Psoas muscle (tissue), 8 donors: ENCODE data around the gene SCARB1. TPM values are rescaled to one million over a fixed set of nuclear protein-coding genes. Genes with fewer than 3 reads are reported as not detected.

Experiments used
- ATAC-seq, 4 donors: fragments of 200-7000 bp; cut with Tn5 transposase; one replicate each; pipeline ENCODE4 v1.9.1; 2020; ENCODE audit warnings: moderate library complexity in 3 of 4, mild to moderate bottlenecking in 2 of 4
- DNase-seq, 2 donors: peaks; one replicate each; pipeline ENCODE4 v3.0.0-alpha.2; 2020
- H3K27ac ChIP-seq: fragments of 200-600 bp; one replicate; pipeline ENCODE4 v1.8.0; 2022
- H3K27me3 ChIP-seq, 3 donors: fragments of 200-600 bp in 1 of 3; one replicate each; pipeline versions ENCODE4 v1.6.1 to v1.8.0; 2013 to 2022; ENCODE audit warnings: low read length in 2 of 3, mild to moderate bottlenecking in 2 of 3, moderate library complexity in 1 of 3; ENCODE audit not compliant: insufficient read depth in 3 of 3
- H3K36me3 ChIP-seq, 2 donors: fragments of 200-600 bp in 1 of 2; one replicate each; pipeline versions ENCODE4 v1.6.1 to v1.8.0; 2013 to 2022; ENCODE audit warnings: low read depth in 1 of 2, mild to moderate bottlenecking in 1 of 2, moderate library complexity in 1 of 2; ENCODE audit not compliant: insufficient read depth in 1 of 2
- H3K4me1 ChIP-seq: fragments of 200-600 bp; one replicate; pipeline ENCODE4 v1.8.0; 2022
- H3K4me3 ChIP-seq: fragments of 200-600 bp; one replicate; pipeline ENCODE4 v1.8.0; 2022; ENCODE audit warnings: mild to moderate bottlenecking
- H3K9me3 ChIP-seq: fragments of 200-600 bp; one replicate; pipeline ENCODE4 v1.8.0; 2022
- WGBS, 3 donors: extraction: QIAGEN DNeasy Blood & Tissue Kit; methylation state at CpG; one replicate each; pipeline versions ENCODE4 v1.1.6 to v1.1.7; 2013; 5-methylcytosine and 5-hydroxymethylcytosine counted together
- intact Hi-C, 2 donors: fragments of 100-400 bp; cut with DNase I; formaldehyde crosslinking; loops; one replicate each; pipeline versions ENCODE4 v1.11.0 to v1.14.2; 2022
- polyA plus RNA-seq, 3 donors: library from polyadenylated mRNA; stranded (reverse); fragments of 200-250 nt; gene quantifications; one replicate each; pipeline ENCODE4 v1.2.3, GENCODE V29; 2013
- total RNA-seq, 4 donors: library from RNA; stranded (reverse); fragmentation: NEBNext Ultra II Directional in 2 of 4; extraction: Animal tissue kit (Norgen Biotek cat#: 25700) in 2 of 4; gene quantifications; one replicate each; pipeline versions ENCODE4 v1.2.1 to v1.2.4, GENCODE V29; 2021 to 2023
- TF ChIP-seq, protein P1 (sequence below): fragments of 200-600 bp; IDR thresholded peaks from one replicate; pipeline ENCODE4 v1.8.0; 2022; ENCODE audit warnings: antibody characterized with exemption
- donor health status: healthy with polysubstance abuse.
- donor health status: DM: no; HTN: no; CAD: no; lungs with moderate emphysema.
- donor health status: Bipolar disorder and iron deficiency.
- donor health status: healthy.
- donor health status: DM: yes; HTN: yes; CAD: no.
- donor health status: DM: no; HTN: no; CAD: no.
- donor health status: DM: no; HTN: no; CAD: no.
- donor health status: DM: yes; HTN: yes; CAD: no.

SCARB1 gene
- total and polyA plus RNA-seq, 7 donors: 5.7 to 19.6 (median 9.1) TPM

DNA sequence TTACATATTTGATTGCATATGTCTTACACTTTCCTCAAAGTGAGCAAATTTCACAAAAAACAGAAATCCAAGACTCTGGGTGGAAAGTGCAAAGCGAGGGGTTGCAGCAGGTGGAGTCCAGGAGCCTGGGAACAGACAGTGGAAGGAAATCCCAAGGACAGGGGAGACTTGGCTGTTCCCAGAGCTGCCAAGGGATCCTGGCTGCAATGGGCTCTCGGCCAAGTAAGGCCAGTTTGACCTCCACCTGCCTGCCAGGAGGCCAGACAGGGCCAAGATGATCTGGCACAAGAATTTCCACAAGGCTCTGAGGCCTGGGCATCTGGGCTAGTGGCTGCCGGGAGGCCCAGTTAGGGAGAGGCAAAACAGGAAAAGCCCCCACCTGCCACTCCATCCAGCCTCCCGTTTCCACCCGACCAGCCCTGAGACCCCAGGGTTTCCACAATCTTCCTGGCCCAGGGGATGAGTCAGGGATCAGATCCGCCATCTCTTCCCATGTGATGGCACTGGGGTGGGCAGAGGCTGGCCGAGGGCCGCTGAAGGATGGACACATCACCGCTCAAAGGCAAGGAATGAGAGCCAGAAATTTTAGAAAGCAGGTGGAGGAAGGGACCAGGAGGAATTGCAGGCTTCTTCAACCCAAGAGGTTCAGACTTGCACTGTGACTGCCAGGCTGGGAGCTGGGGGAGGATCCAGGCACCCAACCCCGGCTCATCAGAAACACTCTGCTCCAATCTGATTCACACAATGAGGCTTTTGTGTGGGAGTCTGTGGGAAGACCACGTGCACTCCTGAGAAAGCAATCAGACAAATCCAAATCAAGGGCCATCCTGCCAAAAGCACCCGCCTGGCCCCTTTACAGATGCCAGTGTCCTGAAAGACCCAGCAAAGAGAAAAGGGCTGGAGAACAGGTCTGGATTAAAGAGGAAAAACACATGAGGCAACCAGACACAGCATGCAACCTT lies 16.3 kb downstream of the SCARB1 start:
- 29 to 43% (median 40%) methylated on average over 11 to 12 of the region's 12 CpGs for WGBS, 3 donors
- Histone ChIP-seq H3K9me3 (no peaks in the 10 kb centered on the region), H3K27ac (peak overlapping the region; percentile 50), H3K36me3 (no peaks in the 10 kb centered on the region), H3K4me3 (no peak overlapping the region), H3K4me1 (peaks cover 26% of the 10 kb centered on the region), H3K27me3 (no peaks in the 10 kb centered on the region)
- DNase-seq: no peak
- ATAC-seq: peak; percentile 39 to 67 (median 62)
- TF ChIP-seq, protein P1, sequence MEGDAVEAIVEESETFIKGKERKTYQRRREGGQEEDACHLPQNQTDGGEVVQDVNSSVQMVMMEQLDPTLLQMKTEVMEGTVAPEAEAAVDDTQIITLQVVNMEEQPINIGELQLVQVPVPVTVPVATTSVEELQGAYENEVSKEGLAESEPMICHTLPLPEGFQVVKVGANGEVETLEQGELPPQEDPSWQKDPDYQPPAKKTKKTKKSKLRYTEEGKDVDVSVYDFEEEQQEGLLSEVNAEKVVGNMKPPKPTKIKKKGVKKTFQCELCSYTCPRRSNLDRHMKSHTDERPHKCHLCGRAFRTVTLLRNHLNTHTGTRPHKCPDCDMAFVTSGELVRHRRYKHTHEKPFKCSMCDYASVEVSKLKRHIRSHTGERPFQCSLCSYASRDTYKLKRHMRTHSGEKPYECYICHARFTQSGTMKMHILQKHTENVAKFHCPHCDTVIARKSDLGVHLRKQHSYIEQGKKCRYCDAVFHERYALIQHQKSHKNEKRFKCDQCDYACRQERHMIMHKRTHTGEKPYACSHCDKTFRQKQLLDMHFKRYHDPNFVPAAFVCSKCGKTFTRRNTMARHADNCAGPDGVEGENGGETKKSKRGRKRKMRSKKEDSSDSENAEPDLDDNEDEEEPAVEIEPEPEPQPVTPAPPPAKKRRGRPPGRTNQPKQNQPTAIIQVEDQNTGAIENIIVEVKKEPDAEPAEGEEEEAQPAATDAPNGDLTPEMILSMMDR: no peak
- intact Hi-C loops: no loop called here

DNA sequence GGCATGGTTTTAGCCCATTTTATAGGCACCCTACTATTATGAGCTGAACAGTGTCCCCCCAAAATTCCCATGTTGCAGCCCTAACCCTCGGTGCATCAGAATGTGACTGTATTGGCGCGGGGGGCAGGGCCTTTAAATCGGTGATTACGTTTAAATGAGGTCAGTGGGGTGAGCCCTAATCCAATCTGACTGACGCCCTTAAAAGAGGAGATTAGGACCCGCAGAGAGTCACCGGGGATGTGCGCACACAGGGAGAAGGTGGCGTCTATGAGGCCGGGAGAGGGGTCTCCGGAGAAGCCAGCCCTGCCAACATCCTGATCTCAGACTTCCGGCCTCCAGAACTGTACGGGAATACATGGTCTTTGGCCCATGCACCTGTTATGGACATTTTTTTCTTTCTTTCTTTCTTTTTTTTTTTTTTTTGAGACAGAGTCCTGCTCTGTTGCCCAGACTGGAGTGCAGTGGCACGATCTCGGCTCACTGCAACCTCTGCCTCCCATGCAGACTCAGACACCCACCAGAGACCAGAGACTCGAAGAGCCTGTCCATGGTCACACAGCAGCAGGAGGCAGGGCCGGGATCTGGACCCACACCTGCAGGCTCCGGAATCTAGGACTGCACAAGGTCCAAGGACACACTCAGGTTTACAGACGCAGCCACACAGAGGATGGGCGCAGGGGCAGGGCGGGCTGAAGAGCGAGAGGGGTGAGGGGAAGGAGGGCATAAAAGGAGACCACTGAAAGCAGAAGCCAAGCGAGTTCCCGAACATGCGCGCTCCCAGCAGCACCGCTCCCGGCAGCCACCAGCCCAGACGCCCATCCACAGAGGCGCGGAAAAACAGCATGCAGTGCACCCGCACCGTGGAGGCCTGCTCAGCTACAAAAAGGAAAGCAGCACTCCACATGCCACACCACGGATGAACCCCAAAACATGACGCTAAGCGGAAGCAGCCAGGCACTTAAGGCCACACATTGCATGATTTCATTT lies 19.0 kb downstream of the SCARB1 start:
- intact Hi-C loops: no loop called here
- DNase-seq (no peak), ATAC-seq (no peak)
- H3K36me3 ChIP-seq: no peaks in the 10 kb centered on the region
- no peaks in the 10 kb centered on the region for H3K27me3 ChIP-seq
- H3K27ac ChIP-seq: no peak overlapping the region
- WGBS, 3 donors: 81 to 86% (median 84%) methylated on average over 37 of the region's 37 CpGs
- H3K4me1 ChIP-seq: peaks cover 32% of the 10 kb centered on the region
- no peak overlapping the region for H3K4me3 ChIP-seq
- no peaks in the 10 kb centered on the region for H3K9me3 ChIP-seq
- TF ChIP-seq, protein P1: no peak

DNA sequence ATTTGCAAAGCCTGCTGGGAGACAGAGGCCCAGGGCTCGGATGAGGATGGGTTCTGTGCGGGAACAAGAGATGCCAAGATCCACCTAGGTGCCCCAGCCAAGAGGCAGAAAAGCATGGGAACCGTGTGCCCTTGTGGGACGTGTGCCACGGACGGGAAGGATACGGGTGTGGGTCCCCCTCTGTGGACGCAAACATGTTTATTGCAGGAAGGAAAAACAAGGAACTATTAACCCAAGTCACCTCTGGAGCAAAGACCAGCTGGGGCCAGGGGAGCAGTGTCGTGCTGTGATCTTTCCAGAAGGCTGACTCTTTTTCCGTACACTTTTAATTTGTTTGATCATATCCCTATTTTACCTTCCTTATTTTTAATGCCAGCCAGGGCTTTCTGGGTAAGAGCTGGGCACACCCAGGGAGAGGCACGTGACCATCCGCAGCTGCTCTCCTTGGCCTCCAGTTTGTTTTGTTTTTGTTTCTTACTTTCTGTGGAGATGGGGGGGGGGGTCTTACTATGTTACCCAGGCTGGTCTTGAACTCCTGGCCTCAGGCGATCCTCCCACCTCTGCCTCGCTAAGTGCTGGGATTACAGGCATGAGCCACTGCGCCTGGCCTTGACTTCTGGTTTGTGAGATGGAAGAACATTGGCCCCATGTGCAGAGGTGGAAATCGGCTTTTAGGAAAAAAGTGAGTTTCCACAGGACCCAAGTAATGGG lies 20.7 kb downstream of the SCARB1 start:
- peaks cover 30% of the 10 kb centered on the region for H3K4me1 ChIP-seq
- ATAC-seq (no peak), DNase-seq (no peak)
- WGBS, 3 donors: 27 to 42% (median 34%) methylated on average over 16 of the region's 16 CpGs
- H3K27me3 ChIP-seq: no peaks in the 10 kb centered on the region
- no peaks in the 10 kb centered on the region for H3K36me3 ChIP-seq
- H3K4me3 ChIP-seq: no peak overlapping the region
- H3K9me3 ChIP-seq: no peaks in the 10 kb centered on the region
- intact Hi-C loops: no loop called here
- H3K27ac ChIP-seq: no peak overlapping the region
- TF ChIP-seq, protein P1: no peak

DNA sequence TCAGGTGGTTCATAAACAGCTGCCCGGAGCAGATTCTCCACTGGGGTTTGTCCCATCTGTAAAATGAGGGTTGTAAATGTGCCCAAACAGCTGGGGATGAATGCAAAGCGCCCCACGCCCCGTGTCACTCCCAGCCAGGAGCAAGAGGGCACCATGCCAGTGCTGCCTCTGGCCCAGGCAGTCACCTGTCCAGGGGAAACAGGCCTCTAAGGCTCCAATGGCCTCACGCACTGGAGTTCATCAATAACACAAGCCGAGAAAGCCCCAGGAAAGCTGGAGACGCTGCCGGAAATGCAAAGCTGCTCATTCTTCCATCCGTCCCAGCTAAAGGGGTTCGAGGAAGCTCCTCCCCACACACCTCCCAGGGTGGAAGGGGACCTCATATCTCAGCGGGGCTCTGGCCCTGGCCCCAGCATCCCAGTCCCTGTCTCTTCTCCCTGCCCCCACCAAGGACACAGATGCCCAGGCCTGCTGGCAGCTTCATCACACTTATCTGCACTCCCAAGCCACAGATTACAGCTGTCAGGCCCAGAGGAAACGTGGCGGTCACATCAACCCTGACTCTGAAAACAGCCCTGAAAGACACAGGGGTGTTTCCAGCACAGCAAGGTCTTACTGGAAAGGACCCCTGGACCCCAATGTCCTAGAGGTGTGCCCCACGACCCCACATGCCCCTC lies 21.5 kb downstream of the SCARB1 start:
- peaks cover 29% of the 10 kb centered on the region for H3K4me1 ChIP-seq
- TF ChIP-seq, protein P1: no peak
- no peaks in the 10 kb centered on the region for H3K9me3 ChIP-seq
- no peak overlapping the region for H3K4me3 ChIP-seq
- no peak overlapping the region for H3K27ac ChIP-seq
- WGBS, 3 donors: 38 to 55% (median 44%) methylated on average over 14 of the region's 14 CpGs
- intact Hi-C loops: no loop called here
- no peaks in the 10 kb centered on the region for H3K36me3 ChIP-seq
- no peak for DNase-seq
- H3K27me3 ChIP-seq: no peaks in the 10 kb centered on the region
- no peak for ATAC-seq
